ENCODE results near the gene AADACL4. TPM values are rescaled to one million over a fixed set of nuclear protein-coding genes. Genes with fewer than 3 reads are reported as not detected.

Gene AADACL4
- total and polyA plus RNA-seq, 2 experiments from 2014 or later, result not detected

- Histone ChIP-seq H3K4me2 (peak overlapping the region; percentile 100), H3K4me1 (ENCODE audit: insufficient read depth) (peaks cover 33% of the 10 kb centered on the region), H3K9me2 (ENCODE audit: insufficient read depth) (no peaks in the 10 kb centered on the region), H3K27ac (ENCODE audit: low read depth) (peak overlapping the region; percentile 85), H3K27me3 (ENCODE audit: insufficient read depth) (no peaks in the 10 kb centered on the region), H4K20me1 (replicated peaks; ENCODE audit: insufficient read depth) (peaks cover 3% of the 10 kb centered on the region; the same call in 1 of the 2 replicates), H2AFZ (peak overlapping the region; percentile 77; the same call in 1 of the 2 replicates), H3K4me3 (peak overlapping the region; percentile 90), H3K36me3 (ENCODE audit: insufficient read depth) (no peaks in the 10 kb centered on the region), H3F3A (replicated peaks; ENCODE audit: low read depth) (peaks cover 24% of the 10 kb centered on the region), H3K79me2 (replicated peaks; ENCODE audit: insufficient read depth) (peaks cover 22% of the 10 kb centered on the region)
- ATAC-seq (peak; percentile 26), DNase-seq (ENCODE audit: low spot score) (peak; percentile 86)
- H3K27ac Mint-ChIP-seq, result peak overlapping the region; percentile 84; the same call in 1 of the 2 replicates
- peaks cover 53% of the 10 kb centered on the region for H3K4me1 Mint-ChIP-seq
- no peak for TF ChIP-seq ETS1 (IDR thresholded peaks at IDR 0.05)
- TF ChIP-seq ZNF462 (CRISPR knock-in tag; IDR thresholded peaks at IDR 0.05), result no peak
- no peak for TF ChIP-seq JUNB (IDR thresholded peaks at IDR 0.05; ENCODE audit: unreplicated experiment)
- no peak for TF ChIP-seq ZNF331 (CRISPR knock-in tag; IDR thresholded peaks at IDR 0.05; ENCODE audit: low read depth)
- no peak for TF ChIP-seq STAT1 (IDR thresholded peaks at IDR 0.05; ENCODE audit: unreplicated experiment)
- 0 out of 2 replicates have a peak, but pooled peaks have one; percentile 20 for TF ChIP-seq NANOG (IDR thresholded peaks at IDR 0.05; ENCODE audit: borderline replicate concordance)
- peak; percentile 31; the same call in 1 of the 2 replicates for TF ChIP-seq POLR2AphosphoS5 (IDR thresholded peaks at IDR 0.05; ENCODE audit: low read depth)
- TF ChIP-seq EZH2 (IDR thresholded peaks at IDR 0.05; ENCODE audit: low read depth, unreplicated experiment), result no peak
- TF ChIP-seq CREB1 (CRISPR knock-in tag; IDR thresholded peaks at IDR 0.05; ENCODE audit: low read depth), result no peak
- no peak for TF ChIP-seq ZNF114 (CRISPR knock-in tag; IDR thresholded peaks at IDR 0.05)
- no peak for TF ChIP-seq CTCF (conservative IDR thresholded peaks at IDR 0.05; ENCODE audit: low read depth in 2 of 2)
- H3K4me3 Mint-ChIP-seq, result peak overlapping the region; percentile 99
- H3K27me3 Mint-ChIP-seq (ENCODE audit: insufficient read depth, low read depth, poor library complexity), result peaks cover 30% of the 10 kb centered on the region
- no peaks in the 10 kb centered on the region for H3K36me3 Mint-ChIP-seq (ENCODE audit: low read depth)
- peaks cover 3% of the 10 kb centered on the region; the same call in 1 of the 3 replicates for H3K9me3 Mint-ChIP-seq
These were observed 24.7 kb upstream of the AADACL4 start for GRCh38 chr1:12618965-12619791.

Data from GM23338 (cell line).